Neural crest cell (in vitro differentiated cells): ENCODE measurements around the gene TUT1. TPM values are rescaled to one million over a fixed set of nuclear protein-coding genes. Genes with fewer than 3 reads are reported as not detected.
"Not testable (repeated sequence)": the region's sequence is repeated elsewhere in the genome, so short reads cannot be mapped to it uniquely, and the experiment has no call there.

ENCODE experiments used
- DNase-seq: peaks from one replicate; pipeline ENCODE4 v3.0.0; 2021; ENCODE audit warnings: low read depth, mixed read lengths, low spot score
- H3K27ac Mint-ChIP-seq: one replicate; pipeline ENCODE4 v1.8.0; 2021; ENCODE audit warnings: mild to moderate bottlenecking, mixed read lengths; ENCODE audit not compliant: unreplicated experiment
- H3K27me3 Mint-ChIP-seq: 2 replicates; pipeline ENCODE4 v1.8.0; 2021; ENCODE audit warnings: low read depth, mild to moderate bottlenecking, mixed read lengths
- H3K36me3 Mint-ChIP-seq: 2 replicates; pipeline ENCODE4 v1.8.0; 2021; ENCODE audit warnings: low read depth, mild to moderate bottlenecking, mixed read lengths
- H3K4me1 Mint-ChIP-seq: 2 replicates; pipeline ENCODE4 v1.8.0; 2021; ENCODE audit warnings: mixed read lengths
- H3K4me3 Mint-ChIP-seq: one replicate; pipeline ENCODE4 v1.8.0; 2021; ENCODE audit warnings: mild to moderate bottlenecking, mixed read lengths
- H3K9me3 Mint-ChIP-seq: 2 replicates; pipeline ENCODE4 v1.8.0; 2021; ENCODE audit warnings: mixed read lengths
- CTCF ChIP-seq: fragments of 200-600 bp; sonication (generic); conservative IDR thresholded peaks from 2 replicates; pipeline ENCODE4 v1.5.0; 2021; ENCODE audit warnings: antibody characterized with exemption, mild to moderate bottlenecking
- total RNA-seq: library from RNA; stranded (reverse); gene quantifications from 2 replicates; pipeline ENCODE4 v1.2.1, GENCODE V29; 2021

The TUT1 gene
- total RNA-seq, 1 donor from 2014 or later = 20.7 TPM

GRCh38 chr11:62566247-62566646 is 25.1 kb downstream of the TUT1 start:
- no peak for TF ChIP-seq CTCF
- no peak overlapping the region for H3K27ac Mint-ChIP-seq
- no peak for DNase-seq
- H3K36me3 Mint-ChIP-seq = peaks cover 26% of the 10 kb centered on the region
- H3K9me3 Mint-ChIP-seq = no peaks in the 10 kb centered on the region
- H3K4me3 Mint-ChIP-seq = no peak overlapping the region
- no peaks in the 10 kb centered on the region for H3K27me3 Mint-ChIP-seq
- peaks cover 34% of the 10 kb centered on the region for H3K4me1 Mint-ChIP-seq

- peaks cover 30% of the 10 kb centered on the region for H3K4me1 Mint-ChIP-seq
- peak overlapping the region; percentile 8 for H3K4me3 Mint-ChIP-seq
- no peak for DNase-seq
- no peak for TF ChIP-seq CTCF
- H3K27me3 Mint-ChIP-seq = no peaks in the 10 kb centered on the region
- no peak overlapping the region for H3K27ac Mint-ChIP-seq
- H3K9me3 Mint-ChIP-seq = no peaks in the 10 kb centered on the region
- peaks cover 25% of the 10 kb centered on the region for H3K36me3 Mint-ChIP-seq
Observed at GRCh38 chr11:62565100-62565802, 26.1 kb downstream of the TUT1 start.

- not testable (repeated sequence) for DNase-seq, H3K9me3 Mint-ChIP-seq, H3K4me3 Mint-ChIP-seq, H3K27ac Mint-ChIP-seq, H3K27me3 Mint-ChIP-seq
- Mint-ChIP-seq H3K36me3 (peaks cover 41% of the 10 kb centered on the region), H3K4me1 (peaks cover 34% of the 10 kb centered on the region)
Observed at GRCh38 chr11:62561677-62562230, 29.6 kb downstream of the TUT1 start.

- TF ChIP-seq CTCF = peak; percentile 76
- H3K4me3 Mint-ChIP-seq = no peak overlapping the region
- DNase-seq = peak; percentile 48
- H3K4me1 Mint-ChIP-seq = peaks cover 44% of the 10 kb centered on the region
- no peaks in the 10 kb centered on the region for H3K9me3 Mint-ChIP-seq
- no peak overlapping the region for H3K27ac Mint-ChIP-seq
- no peaks in the 10 kb centered on the region for H3K27me3 Mint-ChIP-seq
- peaks cover 43% of the 10 kb centered on the region for H3K36me3 Mint-ChIP-seq
Observed at GRCh38 chr11:62560566-62561103, 30.7 kb downstream of the TUT1 start.

- not testable (repeated sequence) for H3K4me3 Mint-ChIP-seq, H3K27ac Mint-ChIP-seq, H3K9me3 Mint-ChIP-seq, DNase-seq, H3K27me3 Mint-ChIP-seq
- Mint-ChIP-seq H3K4me1 (peaks cover 48% of the 10 kb centered on the region), H3K36me3 (peaks cover 42% of the 10 kb centered on the region)
Observed at GRCh38 chr11:62559626-62560025, 31.7 kb downstream of the TUT1 start.

GRCh38 chr11:62559204-62559603 is 32.1 kb downstream of the TUT1 start:
- DNase-seq = no peak
- no peak overlapping the region for H3K4me3 Mint-ChIP-seq
- H3K27ac Mint-ChIP-seq = no peak overlapping the region
- H3K36me3 Mint-ChIP-seq = peaks cover 43% of the 10 kb centered on the region
- H3K9me3 Mint-ChIP-seq = no peaks in the 10 kb centered on the region
- peaks cover 52% of the 10 kb centered on the region for H3K4me1 Mint-ChIP-seq
- no peaks in the 10 kb centered on the region for H3K27me3 Mint-ChIP-seq
- no peak for TF ChIP-seq CTCF
